ENCODE data around the gene GPR63. TPM values are rescaled to one million over a fixed set of nuclear protein-coding genes. Genes with fewer than 3 reads are reported as not detected.

Gene GPR63
- total and polyA plus RNA-seq, 2 experiments from 2014 or later, result 1.7 TPM; not detected in 1

DNA sequence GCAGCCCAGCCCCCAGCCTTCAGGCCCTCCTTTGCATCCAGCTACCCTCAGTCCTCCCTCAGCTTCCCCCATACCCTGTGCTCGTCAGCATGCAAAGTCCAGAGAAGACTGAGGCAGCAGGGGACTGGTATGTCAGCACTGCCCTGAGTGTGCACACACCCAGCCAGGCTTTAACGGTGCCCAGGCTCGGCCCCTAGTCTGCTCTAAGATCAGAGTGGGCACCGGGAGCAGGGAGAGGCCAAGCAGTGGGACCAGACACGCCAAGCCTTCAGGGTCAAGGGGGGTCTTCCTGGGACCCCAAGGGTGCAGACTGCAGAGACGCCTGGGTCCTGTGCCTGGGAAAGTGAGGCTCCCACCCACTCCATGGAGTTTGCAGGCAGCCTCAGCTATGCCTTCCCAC, 74.7 kb downstream of the GPR63 start:
- H3K9me3 ChIP-seq (ENCODE audit: low read depth), result no peaks in the 10 kb centered on the region
- no peaks in the 10 kb centered on the region for H3K36me3 ChIP-seq
- DNase-seq (ENCODE audit: low read depth in 1 of 2, low spot score in 1 of 2), result no peak
- TF ChIP-seq, protein P1, sequence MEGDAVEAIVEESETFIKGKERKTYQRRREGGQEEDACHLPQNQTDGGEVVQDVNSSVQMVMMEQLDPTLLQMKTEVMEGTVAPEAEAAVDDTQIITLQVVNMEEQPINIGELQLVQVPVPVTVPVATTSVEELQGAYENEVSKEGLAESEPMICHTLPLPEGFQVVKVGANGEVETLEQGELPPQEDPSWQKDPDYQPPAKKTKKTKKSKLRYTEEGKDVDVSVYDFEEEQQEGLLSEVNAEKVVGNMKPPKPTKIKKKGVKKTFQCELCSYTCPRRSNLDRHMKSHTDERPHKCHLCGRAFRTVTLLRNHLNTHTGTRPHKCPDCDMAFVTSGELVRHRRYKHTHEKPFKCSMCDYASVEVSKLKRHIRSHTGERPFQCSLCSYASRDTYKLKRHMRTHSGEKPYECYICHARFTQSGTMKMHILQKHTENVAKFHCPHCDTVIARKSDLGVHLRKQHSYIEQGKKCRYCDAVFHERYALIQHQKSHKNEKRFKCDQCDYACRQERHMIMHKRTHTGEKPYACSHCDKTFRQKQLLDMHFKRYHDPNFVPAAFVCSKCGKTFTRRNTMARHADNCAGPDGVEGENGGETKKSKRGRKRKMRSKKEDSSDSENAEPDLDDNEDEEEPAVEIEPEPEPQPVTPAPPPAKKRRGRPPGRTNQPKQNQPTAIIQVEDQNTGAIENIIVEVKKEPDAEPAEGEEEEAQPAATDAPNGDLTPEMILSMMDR (IDR thresholded peaks at IDR 0.05; ENCODE audit: low read depth, low read length), result no peak
- no peaks in the 10 kb centered on the region for H3K27me3 ChIP-seq
- no peak overlapping the region for H3K27ac ChIP-seq
- H3K4me1 ChIP-seq (ENCODE audit: low read depth), result no peaks in the 10 kb centered on the region
- no peak overlapping the region for H3K4me3 ChIP-seq

DNA sequence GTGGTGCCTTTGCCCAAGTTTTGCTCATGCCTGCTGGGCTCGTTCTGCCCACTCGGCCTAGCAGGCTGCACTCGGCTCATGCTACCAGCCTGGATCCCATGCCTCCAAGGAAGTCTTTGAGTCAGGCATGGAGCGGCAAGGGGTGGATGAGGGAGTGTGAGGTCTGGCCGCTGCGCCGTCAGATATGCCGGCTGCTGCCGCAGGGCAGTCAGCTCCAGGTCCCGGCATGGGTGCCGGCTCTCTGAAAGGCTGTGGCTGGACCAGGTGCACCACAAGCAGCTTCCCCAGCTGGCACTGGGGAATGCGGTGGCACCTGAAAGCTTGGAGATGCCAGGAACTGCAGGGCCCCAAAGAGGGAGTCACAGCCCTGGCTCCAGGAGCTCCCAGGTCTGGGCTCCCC, 75.5 kb downstream of the GPR63 start:
- TF ChIP-seq, protein P1 (IDR thresholded peaks at IDR 0.05; ENCODE audit: low read depth, low read length), result no peak
- Histone ChIP-seq H3K9me3 (ENCODE audit: low read depth) (no peaks in the 10 kb centered on the region), H3K4me1 (ENCODE audit: low read depth) (no peaks in the 10 kb centered on the region), H3K36me3 (no peaks in the 10 kb centered on the region), H3K4me3 (no peak overlapping the region), H3K27ac (no peak overlapping the region), H3K27me3 (no peaks in the 10 kb centered on the region)
- no peak for DNase-seq (ENCODE audit: low read depth in 1 of 2, low spot score in 1 of 2)

DNA sequence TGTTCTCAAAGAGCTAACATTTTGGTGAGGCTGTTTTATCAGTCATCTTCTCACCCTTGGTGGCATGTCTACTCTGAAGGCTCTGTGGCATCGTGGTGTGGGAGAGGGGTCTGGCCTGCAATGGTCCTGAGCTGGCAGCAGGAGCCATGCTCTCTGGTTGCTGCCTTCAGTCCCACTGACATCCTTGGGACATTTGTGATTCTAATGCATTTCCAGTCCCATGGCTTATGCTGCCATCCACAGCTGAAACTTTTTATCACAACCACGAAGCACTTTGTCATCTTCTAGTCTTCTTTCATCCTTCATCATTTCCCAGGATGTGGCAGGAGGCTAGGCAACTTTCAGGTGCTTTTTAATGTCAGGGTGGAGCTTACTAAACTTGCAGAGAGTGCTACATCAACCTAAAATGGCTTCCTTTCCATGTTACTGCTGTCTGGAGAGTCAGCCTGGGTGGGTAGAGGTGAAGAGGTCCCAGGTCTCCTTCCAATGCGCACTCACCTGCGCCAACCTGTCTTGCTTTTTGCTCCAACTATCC, 77.1 kb downstream of the GPR63 start:
- Histone ChIP-seq H3K4me3 (no peak overlapping the region), H3K9me3 (ENCODE audit: low read depth) (no peaks in the 10 kb centered on the region), H3K36me3 (no peaks in the 10 kb centered on the region), H3K27ac (no peak overlapping the region), H3K4me1 (ENCODE audit: low read depth) (no peaks in the 10 kb centered on the region), H3K27me3 (no peaks in the 10 kb centered on the region)
- TF ChIP-seq, protein P1 (IDR thresholded peaks at IDR 0.05; ENCODE audit: low read depth, low read length), result no peak
- DNase-seq (ENCODE audit: low read depth in 1 of 2, low spot score in 1 of 2), result no peak

DNA sequence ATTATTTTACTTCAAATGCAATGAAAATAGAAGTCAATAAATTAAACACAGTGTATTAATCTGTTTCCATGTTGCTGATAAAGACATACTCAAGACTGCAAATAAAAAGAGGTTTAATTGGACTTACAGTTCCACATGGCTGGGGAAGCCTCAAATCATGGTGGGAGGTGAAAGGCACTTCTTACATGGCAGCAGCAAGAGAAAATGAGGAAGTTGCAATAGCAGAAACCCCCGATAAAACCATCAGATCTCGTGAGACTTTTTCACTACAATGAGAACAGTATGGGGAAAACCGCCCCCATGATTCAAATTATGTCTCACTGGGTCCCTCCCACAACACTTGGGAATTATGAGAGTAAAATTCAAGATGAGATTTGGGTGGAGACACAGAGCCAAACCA, 82.2 kb downstream of the GPR63 start:
- no peaks in the 10 kb centered on the region for H3K9me3 ChIP-seq (ENCODE audit: low read depth)
- TF ChIP-seq, protein P1 (IDR thresholded peaks at IDR 0.05; ENCODE audit: low read depth, low read length), result no peak
- no peak overlapping the region for H3K27ac ChIP-seq
- H3K4me1 ChIP-seq (ENCODE audit: low read depth), result no peaks in the 10 kb centered on the region
- no peak for DNase-seq (ENCODE audit: low read depth in 1 of 2, low spot score in 1 of 2)
- no peaks in the 10 kb centered on the region for H3K36me3 ChIP-seq
- no peak overlapping the region for H3K4me3 ChIP-seq
- no peaks in the 10 kb centered on the region for H3K27me3 ChIP-seq

DNA sequence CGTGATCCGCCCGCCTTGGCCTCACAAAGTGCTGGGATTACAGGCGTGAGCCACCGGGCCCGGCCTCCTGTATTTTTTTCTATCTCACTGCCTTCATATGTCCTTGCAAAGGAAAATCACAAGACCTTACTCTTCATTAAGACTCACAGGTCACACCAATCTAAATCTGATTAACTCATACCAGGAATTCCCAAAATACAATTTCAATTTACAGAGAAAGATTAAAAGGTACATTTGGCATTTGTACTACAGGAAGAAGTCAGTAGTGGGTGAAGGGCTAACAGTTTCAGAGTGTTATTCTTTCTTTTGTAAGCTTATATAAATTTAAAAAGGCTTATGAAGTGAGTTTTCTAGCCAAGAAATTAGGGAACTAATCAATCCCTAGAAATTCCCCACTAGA, 87.4 kb downstream of the GPR63 start:
- TF ChIP-seq, protein P1 (IDR thresholded peaks at IDR 0.05; ENCODE audit: low read depth, low read length), result no peak
- no peaks in the 10 kb centered on the region for H3K4me1 ChIP-seq (ENCODE audit: low read depth)
- H3K27me3 ChIP-seq, result no peaks in the 10 kb centered on the region
- no peaks in the 10 kb centered on the region for H3K9me3 ChIP-seq (ENCODE audit: low read depth)
- H3K36me3 ChIP-seq, result no peaks in the 10 kb centered on the region
- H3K27ac ChIP-seq, result no peak overlapping the region
- DNase-seq (ENCODE audit: low read depth in 1 of 2, low spot score in 1 of 2), result no peak
- H3K4me3 ChIP-seq, result no peak overlapping the region

Other genes with a start within 250 kb of the GPR63 start
- gene NDUFAF4, start 60.4 kb upstream of the GPR63 start, total RNA-seq, result 15.2 and 19.5 TPM in 2 replicates
- gene NDUFAF4, start 60.4 kb upstream of the GPR63 start, polyA plus RNA-seq, result 79.3 and 85.5 TPM in 2 replicates
- 0.56 and 0.71 TPM in 2 replicates for gene KLHL32, start 87.3 kb upstream of the GPR63 start, total RNA-seq
- 0.07 and 1.00 TPM in 2 replicates for gene KLHL32, start 87.3 kb upstream of the GPR63 start, polyA plus RNA-seq

Measured in cardiac muscle cell (in vitro differentiated cells and primary cell).